GM19099 (cell line): Measurements from ENCODE around the gene TSC22D2.

Experiments used
- POLR2A ChIP-seq: IDR thresholded peaks from 3 replicates; pipeline ENCODE4 v1.6.1; 2011; ENCODE audit warnings: low read depth; ENCODE audit not compliant: insufficient read length; ENCODE audit errors: extremely low read depth

TSC22D2 gene

DNA sequence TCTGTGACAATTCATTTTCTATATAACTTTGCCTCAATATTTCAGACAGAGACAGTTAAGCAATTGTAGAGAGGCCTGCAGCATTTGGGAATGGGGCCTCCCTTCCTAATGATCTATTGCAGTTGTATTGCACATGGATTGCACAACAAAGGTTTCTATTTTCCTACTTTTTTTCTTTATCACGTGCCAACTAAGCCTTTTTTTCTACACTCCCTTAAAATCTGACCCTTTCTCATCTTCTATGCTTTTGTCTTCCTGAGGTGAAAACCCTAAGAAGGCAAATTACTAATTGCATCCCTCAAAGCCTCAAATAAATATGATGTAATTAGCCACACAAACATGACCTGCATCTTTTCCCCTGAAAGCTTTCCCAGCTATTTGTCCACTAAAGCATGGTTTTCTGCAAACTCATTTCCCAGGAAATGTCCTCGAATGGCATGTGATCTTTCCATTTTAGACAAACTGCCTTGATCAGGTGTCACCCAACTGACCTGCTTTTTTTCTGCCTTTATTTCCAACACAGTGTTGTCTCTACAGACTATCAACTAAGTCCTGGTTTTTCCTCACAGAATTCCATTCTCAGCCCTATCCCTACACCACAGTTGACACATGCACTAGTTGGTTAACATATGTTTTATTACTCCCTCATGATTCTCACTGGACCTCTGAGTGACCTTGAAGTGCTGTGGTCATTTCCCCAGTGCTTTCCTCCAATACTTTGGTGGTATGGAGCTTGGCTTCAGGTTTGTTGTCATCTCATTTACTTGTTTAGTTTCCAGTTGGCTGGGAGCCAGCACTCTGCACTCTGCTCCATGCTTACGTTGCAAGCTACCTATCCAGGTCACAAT is 31.9 kb upstream of the TSC22D2 start:
- no peak for TF ChIP-seq POLR2A

DNA sequence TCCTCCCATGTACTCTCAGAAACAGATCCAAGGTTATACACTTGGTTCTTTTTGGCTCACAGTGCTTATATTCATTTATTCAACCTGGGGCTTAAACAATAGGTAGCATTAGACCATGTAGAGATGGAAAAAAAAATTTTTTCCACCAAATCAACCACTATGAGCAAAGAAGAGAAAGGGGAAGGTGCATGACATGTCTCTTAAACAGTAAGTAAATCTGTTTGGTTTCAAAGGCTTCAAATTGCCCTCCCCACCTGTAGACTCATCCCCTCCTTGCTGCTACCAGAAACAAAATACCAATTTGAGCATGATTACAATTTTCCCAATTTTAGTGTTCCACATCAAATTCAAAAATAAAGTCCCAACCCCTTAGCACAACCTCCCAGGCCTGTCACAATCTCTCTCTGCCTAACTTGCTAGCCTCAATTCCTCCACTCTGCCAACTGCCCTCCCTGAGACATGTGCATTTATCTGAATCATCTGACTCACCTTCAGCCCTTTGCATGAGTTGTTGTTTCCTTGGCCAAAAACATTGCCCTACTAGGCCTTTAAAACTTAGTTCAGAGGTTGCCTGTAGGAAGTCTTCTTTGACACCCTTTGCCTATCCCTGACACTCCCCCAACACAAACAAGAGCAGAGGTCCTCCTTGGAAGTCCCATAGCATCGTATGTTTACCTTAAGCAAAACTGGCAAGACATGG is 30.3 kb upstream of the TSC22D2 start:
- TF ChIP-seq POLR2A = no peak

DNA sequence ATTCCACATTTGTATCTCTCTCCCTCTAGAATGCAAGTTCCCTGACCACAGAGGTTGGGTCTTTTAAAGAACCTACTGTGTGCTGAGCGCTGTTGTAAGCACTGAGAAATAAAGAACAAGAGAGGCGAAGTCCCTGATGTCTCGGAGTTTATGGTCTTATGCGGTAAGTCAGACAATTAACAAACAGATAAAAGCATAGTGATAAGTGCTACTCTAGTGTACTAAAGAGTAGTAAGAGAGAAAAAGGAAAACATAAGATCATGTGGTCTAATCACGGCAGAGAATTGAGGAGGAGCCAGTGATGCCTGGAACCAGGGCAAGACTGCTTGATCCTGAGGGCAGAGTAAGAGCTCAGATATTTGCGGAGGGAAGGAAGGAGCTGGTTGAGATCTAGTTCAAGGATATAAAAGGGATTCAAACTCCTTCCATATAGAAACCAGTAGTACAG is 29.8 kb upstream of the TSC22D2 start:
- TF ChIP-seq POLR2A = no peak

DNA sequence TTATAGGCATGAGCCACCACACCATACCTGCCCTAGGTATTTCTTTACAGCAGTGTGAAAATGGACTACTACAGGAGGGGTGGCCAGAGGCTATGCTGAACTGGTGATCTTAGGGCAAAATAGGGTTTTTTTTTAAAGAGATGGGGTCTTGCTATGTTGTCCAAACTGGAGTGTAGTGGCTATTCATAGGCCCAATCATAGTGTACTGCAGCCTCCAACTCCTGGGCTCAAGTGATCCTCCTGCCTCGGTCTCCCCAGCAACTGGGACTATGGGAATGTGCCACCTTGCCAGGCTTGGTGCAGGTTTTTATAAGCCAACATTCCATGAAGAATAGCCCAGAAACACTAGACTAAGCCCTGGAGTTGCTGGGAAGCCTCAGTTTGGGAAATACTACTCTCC is 28.6 kb upstream of the TSC22D2 start:
- TF ChIP-seq POLR2A = no peak

DNA sequence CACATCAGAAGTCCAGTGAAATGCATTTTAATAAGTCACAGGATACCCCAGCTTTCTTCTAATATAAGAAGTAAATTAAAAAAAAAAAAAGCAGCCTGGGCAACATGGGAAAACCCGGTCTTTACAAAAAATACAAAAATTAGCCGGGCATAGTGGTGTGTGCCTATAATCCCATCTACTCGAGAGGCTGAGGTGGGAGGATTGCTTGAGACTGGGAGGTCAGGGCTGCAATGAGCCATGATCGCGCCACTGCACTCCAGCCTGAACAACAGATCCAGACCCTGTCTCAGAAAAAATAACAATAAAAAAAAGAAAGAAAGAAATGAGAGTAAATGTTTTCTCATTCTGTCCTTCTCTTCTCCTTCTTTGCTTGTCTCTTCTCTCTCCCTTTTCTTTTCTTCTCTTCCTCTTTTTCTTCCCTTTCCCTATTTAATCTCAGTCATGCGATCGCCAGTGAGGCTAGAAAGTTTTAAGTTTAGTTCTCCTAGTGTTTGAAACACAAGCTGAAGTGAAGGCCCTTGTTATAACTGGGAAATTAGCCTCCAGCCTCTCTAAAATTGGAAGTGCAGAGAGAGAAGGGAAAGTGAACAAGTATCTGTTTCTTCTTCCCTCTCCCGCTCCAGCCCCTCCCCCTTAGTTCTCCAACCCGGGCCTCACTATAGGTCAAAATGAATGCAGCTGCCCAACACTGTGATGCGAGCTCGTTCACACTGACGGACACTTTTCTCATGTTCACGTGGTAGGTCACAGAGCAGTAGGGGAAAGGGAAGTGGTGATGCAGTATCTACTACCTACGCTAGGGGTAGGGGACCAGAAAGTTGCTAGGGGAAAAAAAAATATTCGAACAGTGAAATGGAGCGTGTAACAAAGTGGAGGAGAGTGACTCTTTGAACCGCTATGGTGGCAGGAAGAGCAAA is 23.5 kb upstream of the TSC22D2 start:
- TF ChIP-seq POLR2A = peak; percentile 48

DNA sequence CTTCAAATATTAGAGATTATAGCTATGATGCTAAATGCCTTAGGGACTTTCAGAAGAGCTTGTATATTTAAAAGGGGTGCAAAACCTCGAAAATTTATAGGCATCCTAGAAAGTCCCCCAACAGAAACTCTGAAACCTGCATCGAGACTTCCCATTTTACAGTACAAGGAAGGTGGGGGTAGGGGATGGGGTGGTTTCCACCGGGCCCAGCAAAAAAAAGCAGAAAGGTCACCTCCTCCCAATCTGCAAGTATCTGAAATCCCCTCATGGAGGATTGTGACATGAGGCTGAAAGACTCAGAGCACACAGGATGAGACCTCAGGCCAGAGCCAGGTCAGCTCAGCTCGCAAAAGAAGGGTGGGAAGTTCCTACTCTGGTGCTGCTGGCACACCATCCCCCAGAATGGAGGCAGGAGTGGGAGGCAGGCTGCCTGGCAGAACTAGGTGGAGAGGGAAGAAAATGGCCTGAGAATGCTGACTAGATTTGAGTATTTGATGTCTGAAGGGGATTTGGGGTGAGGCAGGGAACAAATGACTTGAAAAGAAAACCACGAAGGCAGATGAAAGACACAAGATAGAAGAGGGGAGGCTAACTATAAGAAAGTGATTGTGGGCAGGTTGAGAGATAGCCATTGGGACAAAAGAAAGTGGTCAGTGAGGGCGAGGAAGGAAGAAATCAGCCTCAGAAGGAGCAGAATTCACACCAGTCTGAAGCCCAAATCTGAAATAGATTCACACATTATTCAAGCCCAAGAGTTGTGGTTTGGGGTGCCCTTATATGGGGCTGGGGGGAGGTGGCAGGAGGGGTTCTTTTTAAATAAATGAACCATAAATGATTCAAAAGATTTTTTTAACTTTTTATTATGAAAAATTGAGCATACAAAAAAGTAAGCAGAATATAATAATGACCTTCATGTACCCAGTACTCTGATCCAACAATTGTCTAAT is 22.5 kb upstream of the TSC22D2 start:
- TF ChIP-seq POLR2A = peak; percentile 65

DNA sequence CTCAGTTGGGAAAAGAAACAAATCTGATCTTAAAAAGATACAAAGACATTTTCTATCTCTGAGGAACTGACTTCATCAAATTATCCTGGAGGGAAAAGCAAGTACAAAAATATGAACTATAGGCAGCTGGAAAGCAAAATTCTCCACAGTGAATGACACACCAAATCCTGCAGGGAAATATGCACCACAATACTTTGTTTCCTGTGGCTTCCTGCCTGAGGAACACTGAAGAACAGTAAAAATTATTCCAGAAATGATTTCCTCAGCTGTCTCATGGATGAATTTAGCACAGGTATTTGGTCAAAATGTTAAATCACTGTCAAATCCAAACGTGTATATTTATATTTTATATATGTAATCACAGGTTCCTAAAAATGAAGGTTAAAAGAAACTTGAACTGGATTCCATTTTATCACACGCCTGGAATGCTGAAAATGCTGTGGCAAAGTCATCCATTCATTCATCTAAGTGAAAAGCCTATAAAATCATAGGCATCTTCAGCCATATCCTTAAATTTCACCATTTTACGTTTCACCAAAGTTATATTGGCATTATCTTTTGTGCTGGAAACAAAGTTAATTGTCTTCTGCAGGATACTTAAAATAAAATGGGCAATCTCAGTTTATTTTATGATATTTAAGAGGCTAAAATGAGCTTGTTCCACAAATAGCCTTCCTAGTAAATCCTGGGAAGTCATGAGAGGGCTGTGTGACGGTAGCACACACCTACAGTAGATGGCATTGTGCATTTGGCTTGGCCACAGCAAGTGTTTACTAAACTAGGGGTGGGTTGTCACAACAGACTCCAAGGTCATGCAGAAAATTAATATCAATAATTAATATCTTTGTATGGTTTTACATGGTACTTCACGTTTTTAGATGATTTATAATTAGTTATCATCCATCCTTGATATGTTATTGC is 19.3 kb upstream of the TSC22D2 start:
- TF ChIP-seq POLR2A = no peak

DNA sequence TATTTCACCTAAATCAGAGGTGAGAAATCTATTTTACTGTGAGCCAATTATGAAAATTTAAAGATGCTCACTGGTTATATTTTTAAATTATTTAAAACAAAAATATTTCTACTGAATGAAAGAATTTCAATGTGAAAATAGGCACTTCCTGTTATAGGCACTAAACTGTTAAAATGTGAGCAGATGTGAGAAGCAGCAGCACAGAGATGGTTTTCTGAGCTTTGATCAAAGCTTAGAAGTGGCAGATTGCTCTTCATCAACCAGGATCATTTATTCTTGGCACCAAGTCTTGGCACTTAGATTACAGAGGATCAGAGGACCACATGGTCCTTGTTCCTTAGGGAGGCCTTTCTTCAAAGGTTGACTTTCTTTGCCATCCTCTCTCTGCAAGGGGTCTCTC is 18.0 kb upstream of the TSC22D2 start:
- no peak for TF ChIP-seq POLR2A

DNA sequence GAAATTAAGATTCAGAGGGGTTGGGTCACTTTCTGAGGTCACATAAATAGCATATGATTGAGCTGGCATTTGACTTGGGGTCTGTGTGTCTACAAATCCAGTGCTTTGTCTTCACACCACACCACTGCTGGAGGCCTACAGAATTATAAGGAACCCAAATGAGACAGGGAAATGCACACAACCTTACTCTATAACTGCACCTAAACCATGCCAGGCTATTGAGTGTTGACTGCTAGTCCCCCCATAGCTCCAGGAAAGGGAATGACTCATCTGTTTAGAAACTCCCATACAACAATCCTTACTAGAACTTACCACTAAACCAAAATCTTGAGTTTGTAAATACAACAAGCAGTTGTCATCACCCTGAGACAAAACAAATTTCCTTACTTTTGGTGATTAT is 16.9 kb upstream of the TSC22D2 start:
- no peak for TF ChIP-seq POLR2A

DNA sequence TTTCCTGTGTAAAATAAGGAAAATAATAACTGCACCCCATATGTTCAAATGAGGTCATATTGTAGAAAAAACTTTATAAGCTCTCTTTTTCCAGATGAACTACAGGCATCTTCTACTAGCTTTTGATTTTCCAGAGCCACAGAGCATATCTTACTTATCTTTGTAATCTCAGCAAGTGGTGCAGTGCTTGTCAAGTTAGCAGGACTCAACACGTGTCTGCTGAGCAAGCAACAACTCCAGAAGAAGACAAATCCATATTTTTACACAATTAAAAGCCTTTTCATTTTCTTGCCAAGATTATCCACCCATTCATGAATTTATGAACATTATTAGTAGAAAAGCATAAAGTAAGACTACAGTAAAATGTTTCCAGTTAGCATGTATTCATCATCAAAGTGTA is 14.4 kb upstream of the TSC22D2 start:
- TF ChIP-seq POLR2A = no peak

DNA sequence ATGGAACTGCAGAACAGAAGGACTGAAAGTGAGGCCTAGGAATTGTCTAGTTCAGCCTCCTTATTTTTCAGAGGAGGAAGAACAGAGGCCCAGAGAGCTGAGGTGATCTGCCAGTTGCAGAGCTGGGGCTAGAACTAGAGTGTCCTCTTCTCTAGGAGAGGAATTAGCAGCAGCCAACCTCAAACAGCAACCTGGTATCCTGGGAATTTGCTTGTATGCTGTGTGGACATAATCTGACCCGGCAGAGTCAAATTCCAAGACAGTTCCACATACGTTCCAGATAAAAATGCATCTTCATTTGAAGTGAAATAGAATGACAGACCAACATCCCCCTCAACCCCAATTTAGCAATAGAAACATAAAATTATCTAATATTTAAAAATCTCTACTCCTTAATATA is 13.5 kb upstream of the TSC22D2 start:
- no peak for TF ChIP-seq POLR2A

DNA sequence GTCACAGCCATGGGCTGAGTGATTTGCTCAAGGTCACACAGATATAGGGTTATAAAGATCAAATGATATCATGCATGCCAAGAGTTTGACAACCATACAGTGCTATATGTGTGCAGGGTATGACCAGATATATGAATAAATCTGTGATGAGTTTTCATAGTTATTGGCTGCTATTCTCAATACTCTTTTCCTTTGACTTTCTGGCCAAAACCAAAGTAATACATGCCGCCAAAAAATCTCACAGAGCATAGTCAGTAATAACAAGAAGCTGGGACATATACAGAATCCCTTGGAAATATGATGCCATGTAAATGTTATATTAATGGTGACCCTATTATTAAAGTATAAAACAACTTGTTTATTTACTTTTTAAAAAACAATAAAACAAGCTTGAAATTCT is 11.6 kb upstream of the TSC22D2 start:
- no peak for TF ChIP-seq POLR2A

DNA sequence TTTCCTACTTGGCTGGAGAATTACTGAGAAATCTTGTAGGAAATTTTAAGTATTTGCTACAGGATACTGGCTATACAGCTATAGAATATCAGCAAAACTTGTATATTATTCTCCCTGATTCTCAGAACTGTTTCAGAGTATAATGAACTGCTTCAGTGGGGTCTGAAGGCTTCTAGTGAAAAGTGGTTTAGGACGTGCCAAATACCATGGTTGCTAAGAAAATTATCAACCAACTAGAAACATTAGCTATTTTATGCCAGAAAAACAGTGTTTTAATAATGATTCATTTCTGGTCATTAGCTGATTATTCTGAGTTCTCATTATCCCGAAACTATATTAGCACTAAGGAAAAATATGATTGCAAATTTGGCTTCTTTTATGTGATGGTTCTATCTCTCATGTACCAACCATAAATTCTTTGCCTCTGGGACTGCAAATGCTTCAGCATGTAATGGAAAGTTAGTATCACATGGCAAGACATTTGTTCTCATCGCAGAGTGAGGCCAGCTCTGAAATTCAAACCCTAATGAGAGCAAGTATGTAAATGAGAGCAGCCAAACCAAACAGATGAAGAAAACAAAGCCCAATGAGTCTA is 11.0 kb upstream of the TSC22D2 start:
- no peak for TF ChIP-seq POLR2A
